HL-60 (cell line): ENCODE results near the gene BANF1.

ENCODE experiments used
- CTCF ChIP-seq: IDR thresholded peaks from one replicate; pipeline ENCODE4 v1.5.1; 2011; ENCODE audit warnings: low read length, control low read depth, inconsistent platforms; ENCODE audit not compliant: insufficient read depth
- GABPA ChIP-seq: IDR thresholded peaks from 2 replicates; pipeline ENCODE4 v1.6.1; 2012; ENCODE audit warnings: low read depth
- POLR2AphosphoS5 ChIP-seq: IDR thresholded peaks from 2 replicates; pipeline ENCODE4 v1.6.1; 2012; ENCODE audit warnings: low read depth
- REST ChIP-seq: IDR thresholded peaks from 2 replicates; pipeline ENCODE4 v1.6.1; 2012; ENCODE audit warnings: low read depth; ENCODE audit not compliant: insufficient replicate concordance
- SPI1 ChIP-seq: IDR thresholded peaks from 2 replicates; pipeline ENCODE4 v1.6.1; 2012; ENCODE audit warnings: low read depth, mild to moderate bottlenecking, borderline replicate concordance

GRCh38 chr11:66002648-66003225, 434 bp downstream of the BANF1 start:
- TF ChIP-seq CTCF (no peak), SPI1 (no peak), POLR2AphosphoS5 (no peak), REST (no peak), GABPA (no peak)
